GM12874 (cell line): ENCODE measurements around the gene CCDC197.

Experiments
- CTCF ChIP-seq: IDR thresholded peaks from 2 replicates; pipeline ENCODE4 v1.5.1; 2011; ENCODE audit warnings: low read depth, mild to moderate bottlenecking, control low read depth, low read length, moderate library complexity; ENCODE audit not compliant: insufficient read depth

CCDC197 gene

GRCh38 chr14:94029671-94030203 is 32.6 kb downstream of the CCDC197 start:
- TF ChIP-seq CTCF = no peak

- no peak for TF ChIP-seq CTCF
These were observed 33.5 kb downstream of the CCDC197 start for GRCh38 chr14:94030571-94030970.

- no peak for TF ChIP-seq CTCF
These were observed 34.2 kb downstream of the CCDC197 start for GRCh38 chr14:94031161-94031882.

GRCh38 chr14:94031883-94032279 is 34.8 kb downstream of the CCDC197 start:
- no peak for TF ChIP-seq CTCF

- TF ChIP-seq CTCF = no peak
These were observed 37.8 kb downstream of the CCDC197 start for GRCh38 chr14:94034886-94035285.

- peak; percentile 90 for TF ChIP-seq CTCF
These were observed 39.4 kb downstream of the CCDC197 start for GRCh38 chr14:94036313-94037167.

- no peak for TF ChIP-seq CTCF
These were observed 40.9 kb downstream of the CCDC197 start for GRCh38 chr14:94037954-94038353.
